Stomach (tissue), 9 donors: Measurements from ENCODE around the gene TTC7B. TPM values are rescaled to one million over a fixed set of nuclear protein-coding genes. Genes with fewer than 3 reads are reported as not detected.

Experiments used
- DNase-seq, 2 donors: peaks; one replicate each; pipeline versions ENCODE4 v3.0.0 to v3.0.0-alpha.2; 2013 to 2019
- H3K27ac ChIP-seq, 5 donors: fragments of 200-600 bp in 4 of 5; sonication (generic) in 4 of 5; one replicate each; pipeline ENCODE4 v1.5.1; 2013 to 2019; ENCODE audit warnings: mild to moderate bottlenecking in 1 of 5, moderate library complexity in 1 of 5
- H3K27me3 ChIP-seq, 3 donors: fragments of 200-600 bp; sonication (generic); one replicate each; pipeline ENCODE4 v1.5.1; 2017 to 2019; ENCODE audit warnings: mixed run types in 1 of 3
- H3K36me3 ChIP-seq, 4 donors: fragments of 200-600 bp; sonication (generic); 1 replicate in 3 of 4; 2 replicates in 1 of 4; pipeline ENCODE4 v1.5.1; 2016 to 2019
- H3K4me1 ChIP-seq, 4 donors: fragments of 200-600 bp; sonication (generic); one replicate each; pipeline ENCODE4 v1.5.1; 2016 to 2019
- H3K4me3 ChIP-seq, 4 donors: fragments of 200-600 bp; sonication (generic) in 3 of 4; one replicate each; pipeline ENCODE4 v1.5.1; 2016 to 2019; ENCODE audit warnings: mild to moderate bottlenecking in 1 of 4
- H3K9me3 ChIP-seq, 4 donors: fragments of 200-600 bp; sonication (generic); one replicate each; pipeline ENCODE4 v1.5.1; 2016 to 2019
- EP300 ChIP-seq: sonication (generic); formaldehyde crosslinking; IDR thresholded peaks from one replicate; pipeline ENCODE4 v1.6.1; 2017; ENCODE audit warnings: antibody characterized with exemption
- POLR2A ChIP-seq, 4 donors: fragments of 450-650 bp; IDR thresholded peaks; one replicate each; pipeline ENCODE4 v1.6.1; 2016; ENCODE audit warnings: antibody characterized with exemption in 4 of 4, control low read depth in 2 of 4, mild to moderate bottlenecking in 1 of 4, moderate library complexity in 1 of 4
- POLR2AphosphoS5 ChIP-seq, 3 donors: sonication (generic); formaldehyde crosslinking; IDR thresholded peaks; one replicate each; pipeline ENCODE4 v1.6.1; 2016; ENCODE audit warnings: antibody characterized with exemption in 3 of 3
- WGBS, 5 donors: extraction: QIAGEN DNeasy Blood & Tissue Kit in 3 of 5; methylation state at CpG; one replicate each; pipeline versions ENCODE4 v1.1.5 to v1.1.7; 2013 to 2018; 5-methylcytosine and 5-hydroxymethylcytosine counted together
- intact Hi-C: fragments of 100-400 bp; cut with DNase I; formaldehyde crosslinking; loops from one replicate; pipeline ENCODE4 v1.15.1; 2023; ENCODE audit warnings: low total_unique reads
- polyA plus RNA-seq, 3 donors: library from polyadenylated mRNA; stranded (reverse); fragments of 200-250 nt; gene quantifications; one replicate each; pipeline ENCODE4 v1.2.3, GENCODE V29; 2013
- total RNA-seq, 5 donors: library from RNA; depleted of rRNA; stranded (reverse); fragments of >200 nt; gene quantifications; one replicate each; pipeline versions ENCODE4 v1.1.0 to v1.2.3, GENCODE V29; 2014 to 2016
- TF ChIP-seq, protein P1 (sequence below), 7 experiments: fragments of 450-650 bp in 4 of 7; fragments of 200-600 bp in 3 of 7; sonication (generic) in 3 of 7; IDR thresholded peaks; one replicate each; pipeline ENCODE4 v1.5.1; 2016 to 2019; ENCODE audit warnings: antibody characterized with exemption in 7 of 7, control low read depth in 2 of 7, mild to moderate bottlenecking in 1 of 7
- donor health status: healthy with polysubstance abuse.
- donor health status: Bipolar disorder and iron deficiency.
- donor health status: healthy.

Gene TTC7B
- total and polyA plus RNA-seq, 8 donors, result 6.8 to 110 (median 17.7) TPM

DNA sequence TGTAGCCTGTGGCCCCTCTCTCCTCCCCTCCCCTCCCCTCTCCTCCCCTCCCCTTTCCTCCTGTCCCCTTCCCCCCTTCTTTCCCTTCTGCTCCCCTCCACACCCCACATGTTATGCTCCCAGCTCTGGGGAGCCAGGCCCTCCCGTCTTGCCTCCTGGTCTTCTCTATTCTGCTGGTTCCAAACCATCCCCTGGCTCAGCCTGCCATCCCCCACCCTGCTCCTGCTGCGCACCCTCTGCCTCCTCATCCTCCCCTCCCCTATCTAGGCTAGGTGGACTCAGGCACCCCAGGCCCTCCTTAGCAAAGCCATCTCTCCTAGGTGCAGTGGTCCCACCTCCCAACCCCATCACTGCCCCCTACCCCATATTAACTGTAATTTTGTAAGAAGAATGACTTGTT is 319.9 kb downstream of the TTC7B start:
- intact Hi-C loops, result no loop called here
- peaks cover 0 to 17% (median 11%) of the 10 kb centered on the region in 4 donors for H3K4me1 ChIP-seq
- H3K36me3 ChIP-seq, result no peaks in the 10 kb centered on the region
- TF ChIP-seq POLR2A (IDR thresholded peaks at IDR 0.05), result no peak
- TF ChIP-seq EP300, result no peak
- TF ChIP-seq, protein P1, sequence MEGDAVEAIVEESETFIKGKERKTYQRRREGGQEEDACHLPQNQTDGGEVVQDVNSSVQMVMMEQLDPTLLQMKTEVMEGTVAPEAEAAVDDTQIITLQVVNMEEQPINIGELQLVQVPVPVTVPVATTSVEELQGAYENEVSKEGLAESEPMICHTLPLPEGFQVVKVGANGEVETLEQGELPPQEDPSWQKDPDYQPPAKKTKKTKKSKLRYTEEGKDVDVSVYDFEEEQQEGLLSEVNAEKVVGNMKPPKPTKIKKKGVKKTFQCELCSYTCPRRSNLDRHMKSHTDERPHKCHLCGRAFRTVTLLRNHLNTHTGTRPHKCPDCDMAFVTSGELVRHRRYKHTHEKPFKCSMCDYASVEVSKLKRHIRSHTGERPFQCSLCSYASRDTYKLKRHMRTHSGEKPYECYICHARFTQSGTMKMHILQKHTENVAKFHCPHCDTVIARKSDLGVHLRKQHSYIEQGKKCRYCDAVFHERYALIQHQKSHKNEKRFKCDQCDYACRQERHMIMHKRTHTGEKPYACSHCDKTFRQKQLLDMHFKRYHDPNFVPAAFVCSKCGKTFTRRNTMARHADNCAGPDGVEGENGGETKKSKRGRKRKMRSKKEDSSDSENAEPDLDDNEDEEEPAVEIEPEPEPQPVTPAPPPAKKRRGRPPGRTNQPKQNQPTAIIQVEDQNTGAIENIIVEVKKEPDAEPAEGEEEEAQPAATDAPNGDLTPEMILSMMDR (IDR thresholded peaks at IDR 0.05), result no peak
- TF ChIP-seq POLR2AphosphoS5 (IDR thresholded peaks at IDR 0.05), result no peak
- no peaks in the 10 kb centered on the region for H3K9me3 ChIP-seq
- H3K4me3 ChIP-seq, result no peak overlapping the region
- peaks cover 0 to 7% (median 0%) of the 10 kb centered on the region in 3 donors for H3K27me3 ChIP-seq
- H3K27ac ChIP-seq, result no peak overlapping the region
- DNase-seq, result no peak
- 60 to 82% (median 76%) methylated on average over 2 of the region's 2 CpGs for WGBS, 5 donors

DNA sequence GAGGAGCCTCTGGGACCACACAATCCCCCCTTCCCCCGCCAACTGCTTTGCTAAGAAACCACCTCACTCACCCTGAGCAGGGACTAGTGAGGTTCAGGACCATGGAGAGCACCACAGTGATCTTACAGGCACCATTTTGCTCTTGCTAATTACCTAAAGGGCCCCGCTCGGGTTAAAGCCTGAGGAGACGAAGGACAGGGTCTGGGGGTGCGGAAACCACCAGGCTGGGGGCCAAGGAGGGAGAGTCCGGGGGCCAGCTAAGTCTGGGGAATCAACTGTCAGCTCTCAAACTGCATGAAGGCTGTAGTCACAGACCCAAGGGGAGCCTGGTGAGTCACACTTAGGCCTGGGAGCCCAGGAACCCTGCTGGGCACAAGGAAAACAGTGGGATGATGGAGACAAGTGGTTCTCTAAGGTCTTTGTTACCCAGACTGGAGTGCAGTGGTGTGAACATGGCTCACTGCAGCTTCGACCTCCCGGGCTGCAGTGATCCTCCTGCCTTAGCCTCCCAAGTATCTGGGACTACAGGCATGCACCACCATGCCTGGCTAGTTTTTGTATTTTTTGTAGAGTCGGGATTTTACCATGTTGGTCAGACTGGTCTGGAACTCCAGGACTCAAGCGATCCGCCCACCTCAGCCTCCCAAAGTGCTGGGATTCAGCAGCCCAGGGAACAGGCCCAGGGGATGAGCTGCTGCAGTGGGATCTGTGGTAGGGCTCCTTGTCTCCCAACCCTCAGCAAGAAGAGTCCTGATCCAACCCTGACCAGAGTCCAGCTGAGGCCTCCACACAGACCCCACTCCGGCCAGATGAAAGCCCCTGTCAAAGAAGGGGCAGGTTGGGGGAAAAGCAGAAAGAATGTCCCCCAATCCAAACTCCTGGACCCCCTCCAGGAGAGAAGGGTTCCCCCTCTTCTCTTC is 320.6 kb downstream of the TTC7B start:
- intact Hi-C loops, result no loop called here
- no peak overlapping the region for H3K4me3 ChIP-seq
- WGBS, 5 donors, result 50 to 60% (median 58%) methylated on average over 12 of the region's 12 CpGs
- no peak overlapping the region for H3K27ac ChIP-seq
- no peaks in the 10 kb centered on the region for H3K36me3 ChIP-seq
- H3K27me3 ChIP-seq, result peaks cover 0 to 1% (median 0%) of the 10 kb centered on the region in 3 donors
- TF ChIP-seq POLR2A (IDR thresholded peaks at IDR 0.05) (no peak), EP300 (no peak), POLR2AphosphoS5 (IDR thresholded peaks at IDR 0.05) (no peak)
- TF ChIP-seq, protein P1 (IDR thresholded peaks at IDR 0.05), result no peak
- peaks cover 0 to 18% (median 16%) of the 10 kb centered on the region in 4 donors for H3K4me1 ChIP-seq
- DNase-seq, result peak; percentile 64 to 93
- H3K9me3 ChIP-seq, result no peaks in the 10 kb centered on the region

DNA sequence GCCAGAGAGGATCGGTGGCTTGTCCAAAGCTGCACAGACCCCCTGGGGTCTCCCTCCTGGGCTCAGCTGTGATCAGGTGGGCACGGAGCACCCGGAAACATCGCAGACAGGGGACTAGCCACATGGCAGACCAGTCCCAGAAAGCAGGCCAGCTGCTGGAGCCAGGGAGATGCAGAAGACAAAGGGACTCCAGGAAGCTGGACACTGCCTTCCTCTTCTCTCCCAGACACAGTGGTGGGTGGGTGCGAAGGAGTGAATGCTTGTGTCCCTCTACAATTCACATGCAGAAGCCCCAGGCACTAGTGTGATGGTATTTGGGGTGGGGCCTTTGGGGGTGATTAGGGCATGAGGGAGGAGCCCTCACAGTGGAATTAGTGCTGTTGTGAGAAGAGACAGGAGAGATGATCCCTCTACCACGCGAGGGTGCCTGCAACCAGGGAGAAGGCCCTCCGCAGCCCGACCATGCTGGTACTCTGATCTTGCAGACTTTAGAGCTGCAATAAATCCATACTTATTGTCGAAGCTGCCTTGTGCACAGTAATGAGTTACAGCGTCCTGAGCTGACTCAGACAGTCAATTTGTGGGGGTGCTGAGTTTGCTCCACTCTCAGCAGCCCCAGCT is 324.2 kb downstream of the TTC7B start:
- H3K4me3 ChIP-seq, result no peak overlapping the region
- TF ChIP-seq EP300 (no peak), POLR2AphosphoS5 (IDR thresholded peaks at IDR 0.05) (no peak), POLR2A (IDR thresholded peaks at IDR 0.05) (no peak)
- TF ChIP-seq, protein P1 (IDR thresholded peaks at IDR 0.05), result no peak
- H3K27ac ChIP-seq, result peak overlapping the region in 1 of 5 donors; percentile 24
- H3K27me3 ChIP-seq, result no peaks in the 10 kb centered on the region
- intact Hi-C loops, result no loop called here
- peaks cover 0 to 23% (median 15%) of the 10 kb centered on the region in 4 donors for H3K4me1 ChIP-seq
- DNase-seq, result no peak
- H3K9me3 ChIP-seq, result no peaks in the 10 kb centered on the region
- WGBS, 5 donors, result 60 to 74% (median 69%) methylated on average over 6 to 11 of the region's 11 CpGs
- no peaks in the 10 kb centered on the region for H3K36me3 ChIP-seq

DNA sequence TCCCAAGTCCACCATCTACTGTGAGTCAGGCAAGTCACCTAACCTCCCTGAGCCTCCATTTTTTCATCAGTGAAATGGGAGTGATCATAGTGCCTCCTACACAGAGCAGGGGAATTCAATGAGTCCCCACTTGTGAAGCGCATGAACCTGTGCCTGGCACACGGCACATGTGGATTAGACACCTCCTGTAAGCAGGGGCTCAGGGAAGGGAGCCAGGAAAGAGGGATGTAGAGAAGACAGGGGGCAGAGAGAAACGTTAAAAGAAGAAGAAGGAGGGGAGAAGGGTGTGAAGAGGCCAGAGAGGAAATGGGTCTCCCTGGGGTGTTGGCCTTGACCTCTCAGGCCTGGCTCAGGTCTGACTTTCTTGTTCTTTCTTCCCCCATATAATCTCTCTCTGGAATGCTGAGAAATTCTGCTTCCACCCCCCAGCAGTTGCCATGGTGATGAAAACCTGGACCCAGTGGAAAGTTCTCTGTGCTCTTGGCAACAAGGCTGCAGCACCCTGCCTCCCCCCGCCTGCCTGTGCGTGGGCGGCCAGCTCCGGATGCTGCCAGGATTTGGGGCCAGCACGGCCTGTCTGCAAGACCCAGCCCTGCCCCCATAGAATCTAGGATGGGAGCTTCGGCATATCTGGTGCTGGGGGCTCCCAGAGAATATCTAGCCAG is 324.9 kb downstream of the TTC7B start:
- Histone ChIP-seq H3K4me1 (peaks cover 0 to 23% (median 15%) of the 10 kb centered on the region in 4 donors), H3K9me3 (no peaks in the 10 kb centered on the region), H3K36me3 (no peaks in the 10 kb centered on the region), H3K4me3 (no peak overlapping the region), H3K27me3 (no peaks in the 10 kb centered on the region), H3K27ac (peak overlapping the region in 1 of 5 donors; percentile 24)
- TF ChIP-seq POLR2A (IDR thresholded peaks at IDR 0.05), result no peak
- TF ChIP-seq POLR2AphosphoS5 (IDR thresholded peaks at IDR 0.05), result no peak
- DNase-seq, result peak in 1 of 2 donors; percentile 91
- 38 to 61% (median 53%) methylated on average over 9 of the region's 9 CpGs for WGBS, 5 donors
- intact Hi-C loops, result no loop called here
